ENCODE data around the gene TMEM253.
A peak's percentile ranks its signal among the peaks of the same experiment; 100 is the strongest.

Gene TMEM253

DNA sequence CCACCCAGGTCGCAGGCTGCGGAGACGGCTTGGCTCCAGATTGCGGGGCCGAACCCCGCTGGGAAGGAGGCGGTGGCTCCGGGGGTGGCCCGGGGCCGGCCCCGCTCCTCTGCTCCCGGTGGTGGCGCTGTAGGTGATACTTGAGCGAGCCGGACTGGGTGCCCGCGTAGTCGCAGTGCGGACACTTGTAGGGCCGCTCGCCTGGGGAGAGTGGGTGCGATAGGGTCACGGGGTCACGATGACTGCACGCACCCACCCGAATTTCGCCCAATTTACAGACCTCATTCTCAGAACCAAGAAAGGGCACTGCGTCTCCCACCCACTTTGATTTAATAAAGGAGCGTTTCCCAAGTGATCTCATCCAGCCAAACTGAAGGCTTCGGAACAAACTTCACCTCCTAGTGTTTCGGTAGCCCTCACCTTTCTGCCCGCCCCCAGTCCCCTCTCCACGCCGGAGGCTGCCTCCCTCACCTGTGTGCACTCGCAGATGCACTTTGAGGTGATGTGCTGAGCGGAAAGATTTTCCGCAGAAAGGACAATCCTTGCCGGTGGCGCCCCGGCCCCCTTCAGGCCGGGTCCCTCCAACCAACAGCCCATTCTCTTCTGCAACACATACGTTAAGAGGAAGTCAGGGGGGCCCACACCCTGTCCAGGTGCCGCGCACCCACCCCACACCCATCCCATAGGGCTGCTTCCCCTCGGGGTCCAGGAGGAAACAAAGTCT, 9.8 kb upstream of the TMEM253 start:
- no peak for FAIRE-seq

DNA sequence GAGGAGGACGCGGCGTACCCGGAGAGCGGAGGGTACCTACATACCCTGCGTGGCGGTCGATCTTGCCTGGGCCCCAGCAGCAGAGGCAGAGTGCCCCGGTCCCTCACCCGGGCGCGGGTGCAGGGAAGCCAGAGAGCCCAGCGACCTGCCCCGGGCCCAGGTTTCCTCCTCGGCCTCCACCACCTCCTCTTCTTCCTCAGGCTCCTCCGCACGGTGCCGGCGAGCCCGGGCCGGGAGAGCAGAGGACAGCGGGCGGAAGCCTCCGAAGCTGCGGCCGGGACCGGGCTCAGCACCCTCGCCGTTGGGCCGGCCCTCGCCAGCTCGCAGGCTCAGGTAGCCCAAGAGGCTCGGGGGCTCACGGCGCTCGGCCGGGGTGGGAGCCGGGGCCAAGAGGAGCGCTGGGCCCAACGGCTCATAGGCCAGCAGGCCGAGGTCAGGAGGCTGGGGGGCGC, 9.0 kb upstream of the TMEM253 start:
- no peak for FAIRE-seq

DNA sequence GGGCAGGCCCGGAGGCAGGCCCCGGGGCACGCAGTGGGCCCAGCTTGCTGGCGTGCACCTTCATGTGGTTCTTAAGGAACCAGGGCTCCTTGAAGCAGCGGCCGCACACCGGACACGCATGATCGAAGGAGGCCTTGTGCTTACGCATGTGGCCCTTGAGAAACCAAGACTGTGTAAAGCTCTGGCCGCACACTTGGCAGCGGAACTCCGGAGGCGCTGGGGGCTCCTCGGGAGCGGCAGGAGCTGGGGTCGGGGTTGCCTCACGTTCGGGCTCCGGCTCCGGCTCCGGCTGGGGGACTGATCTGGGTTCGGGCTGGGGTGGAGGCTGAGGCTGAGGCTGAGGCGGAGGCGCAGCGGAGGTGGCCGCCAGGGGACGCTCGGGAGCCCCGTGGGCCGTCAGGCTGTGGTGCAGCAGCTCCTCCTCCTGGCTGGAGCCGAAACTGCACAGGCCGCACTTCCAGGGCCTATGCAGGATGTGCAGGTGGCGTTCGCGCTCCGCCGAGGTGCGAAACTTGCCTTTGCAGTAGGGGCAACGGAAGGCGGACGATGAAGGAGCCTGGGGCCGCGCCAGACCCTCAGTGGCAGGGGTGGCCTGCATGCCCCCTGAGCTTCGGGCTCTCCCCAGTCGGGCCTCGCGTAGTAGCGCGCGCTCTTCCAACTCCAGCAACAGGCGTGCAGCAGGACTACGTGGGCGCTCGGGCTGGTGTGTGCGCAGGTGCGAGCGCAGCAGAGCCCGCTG, 8.4 kb upstream of the TMEM253 start:
- no peak for FAIRE-seq

DNA sequence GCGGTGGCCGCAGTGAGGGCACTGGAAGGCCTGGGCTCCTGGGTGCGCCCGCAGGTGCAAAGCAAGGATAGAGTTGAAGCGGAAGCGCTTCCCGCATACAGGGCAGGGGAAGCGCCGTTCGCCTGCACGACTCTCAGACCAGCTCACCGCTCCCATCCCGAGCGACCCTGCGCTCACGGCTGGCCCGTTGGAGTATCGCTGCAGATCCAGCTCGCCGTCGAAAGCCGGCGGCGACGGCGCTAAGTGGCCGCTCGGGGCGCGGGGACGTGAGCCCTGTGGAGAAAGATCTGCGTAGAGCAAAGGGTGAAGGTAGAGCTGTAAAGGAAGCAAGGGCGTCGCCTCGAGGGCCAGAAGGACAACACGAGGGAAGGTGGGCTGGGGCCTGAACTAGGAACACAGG, 7.8 kb upstream of the TMEM253 start:
- no peak for FAIRE-seq

DNA sequence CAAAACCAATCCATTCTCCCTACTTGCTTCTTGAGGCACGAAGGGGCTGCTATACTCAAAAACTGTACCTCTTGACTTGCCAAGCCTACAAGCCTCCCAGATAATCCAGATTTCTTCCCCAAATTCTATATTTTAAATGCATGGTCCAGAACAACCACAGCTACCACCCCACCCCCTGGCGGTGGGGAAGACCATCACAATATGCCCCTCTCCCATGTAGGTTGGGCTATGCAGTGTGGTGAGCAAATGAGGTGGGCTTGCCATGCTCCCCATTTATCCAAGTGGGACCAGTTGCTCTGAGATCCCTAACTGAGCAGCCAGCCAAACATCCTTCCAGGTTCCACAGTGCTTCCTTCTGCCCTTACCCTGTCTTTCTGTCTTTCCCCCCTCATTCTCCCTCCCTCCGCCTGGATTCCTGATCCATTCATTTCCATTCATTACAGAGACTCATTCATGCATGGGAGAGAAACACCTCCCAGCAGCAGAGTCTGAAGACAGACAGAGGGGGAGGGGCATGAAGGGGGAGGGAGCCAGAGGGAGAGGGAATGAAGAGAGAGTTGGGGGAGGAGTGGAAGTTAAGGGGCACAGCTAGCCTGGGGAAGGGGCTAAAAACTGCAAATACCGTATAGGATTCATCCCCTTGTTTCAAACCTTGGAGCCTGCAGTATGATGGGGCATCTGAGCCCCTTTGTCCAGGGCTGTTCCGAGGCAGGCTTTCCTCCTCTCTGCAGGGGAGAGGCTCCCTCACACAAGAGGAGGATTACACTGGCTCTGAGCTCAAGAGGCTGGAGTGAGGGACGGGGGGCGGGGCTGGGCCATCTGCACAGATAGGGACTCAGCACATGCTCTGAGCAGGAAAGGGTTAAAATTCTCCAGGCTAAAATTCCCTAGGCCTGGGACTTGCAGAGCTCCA, 6.8 kb upstream of the TMEM253 start:
- no peak for FAIRE-seq

DNA sequence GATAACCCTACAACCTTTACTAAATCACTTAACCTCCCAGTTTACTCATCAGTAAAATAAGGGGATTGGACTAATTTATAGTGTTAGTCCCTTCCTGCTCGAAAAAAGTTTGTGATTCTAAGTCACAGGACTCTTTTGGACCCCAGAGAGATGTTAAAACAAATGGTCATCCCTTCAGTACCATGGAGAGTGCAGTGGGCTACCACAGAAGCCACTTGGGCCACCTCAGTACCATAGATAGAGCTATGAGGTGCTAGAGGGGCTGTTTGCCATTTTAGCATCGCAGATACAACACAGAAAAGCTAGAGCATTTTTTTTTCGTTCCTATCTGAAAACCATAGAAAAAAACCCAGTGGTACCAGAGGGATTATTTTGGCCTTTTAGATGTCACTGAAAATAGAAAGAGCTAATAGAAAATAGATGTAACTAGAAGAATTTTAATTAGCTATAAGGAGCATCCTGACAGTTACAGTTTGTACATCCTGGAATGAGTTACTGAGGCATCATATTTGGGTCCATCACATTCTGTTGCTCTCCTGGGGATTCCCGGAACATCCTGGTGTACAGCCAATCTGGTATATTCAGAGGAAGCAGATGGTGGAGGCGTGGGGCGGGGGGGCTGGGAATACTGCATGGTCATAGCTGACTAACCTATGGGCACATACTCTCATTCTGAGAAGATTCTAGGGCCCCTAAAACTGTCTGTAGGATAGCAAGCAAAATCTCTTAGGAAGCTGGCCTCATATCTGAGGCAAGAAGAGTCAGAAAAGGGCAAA, 5.2 kb upstream of the TMEM253 start:
- no peak for FAIRE-seq

DNA sequence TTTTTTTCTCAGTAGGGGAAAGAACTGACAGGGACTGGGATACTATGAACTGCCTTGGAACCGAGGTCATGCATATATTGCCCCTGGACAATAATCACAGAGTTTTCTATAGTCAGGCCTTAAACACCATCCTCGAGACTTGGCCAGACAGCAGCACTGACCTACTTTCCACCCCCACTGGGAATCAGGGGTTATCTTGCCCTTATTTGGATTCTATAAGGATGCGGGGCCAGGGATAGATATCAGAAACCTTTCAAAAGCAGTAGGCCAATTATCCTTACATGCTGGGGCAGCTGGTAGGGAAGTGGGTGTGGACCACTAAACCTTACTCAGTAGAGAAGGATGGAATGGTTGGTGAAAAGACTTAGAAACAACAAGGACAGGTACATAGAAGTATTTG, 4.4 kb upstream of the TMEM253 start:
- FAIRE-seq: no peak

DNA sequence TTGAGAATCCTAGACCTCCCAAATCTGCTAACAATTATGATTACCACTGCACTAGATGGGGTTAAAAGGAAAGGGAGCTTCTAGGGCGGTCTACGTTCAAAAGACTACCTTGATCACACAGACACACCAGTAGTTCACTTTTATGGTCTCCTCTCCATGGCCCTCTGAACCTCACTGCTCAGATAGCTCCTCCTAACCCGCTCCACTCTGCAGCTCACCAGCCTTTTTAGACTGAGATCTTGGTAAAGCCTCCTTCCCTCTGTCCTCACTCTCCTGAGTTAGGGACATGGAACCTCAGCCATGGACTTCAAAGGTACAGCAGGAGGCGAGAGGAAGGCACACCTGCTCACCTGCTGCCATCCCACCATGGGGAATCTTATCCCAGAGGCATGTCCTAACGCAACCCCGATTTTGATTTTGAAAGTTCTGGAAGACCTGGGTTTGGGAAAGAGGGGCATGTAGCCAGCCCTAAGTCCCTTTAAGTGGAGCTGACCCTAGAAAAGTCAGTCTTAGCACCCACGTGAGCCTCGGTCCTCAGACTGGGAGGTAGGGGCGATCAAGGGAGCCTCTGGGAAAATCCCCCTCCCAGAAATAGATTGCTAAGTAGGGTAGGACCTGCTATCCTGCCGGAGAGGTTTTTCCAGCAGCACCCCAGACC, 3.8 kb upstream of the TMEM253 start:
- FAIRE-seq: no peak

DNA sequence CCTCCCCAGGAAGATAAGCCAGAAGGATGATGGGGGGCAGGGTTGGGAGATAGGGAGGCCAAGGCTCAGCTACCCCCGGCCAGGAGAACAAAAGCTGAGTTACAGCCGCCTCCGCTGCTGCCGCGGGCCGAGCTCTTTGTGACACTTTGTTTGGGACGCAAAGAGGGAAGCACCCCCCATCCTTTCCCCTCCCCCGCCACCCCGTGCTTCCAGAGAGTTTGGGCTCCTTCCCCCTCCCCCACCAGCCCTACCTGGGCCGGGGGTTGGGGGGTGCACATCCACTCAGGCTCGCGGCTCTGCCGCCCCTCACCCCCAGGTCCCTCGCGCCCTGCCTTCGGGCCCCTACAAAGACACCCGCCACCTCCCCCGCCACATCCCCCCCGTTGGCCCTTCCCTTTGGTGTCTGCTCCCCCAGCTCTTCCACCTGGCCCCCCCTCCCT, 3.2 kb upstream of the TMEM253 start:
- FAIRE-seq: no peak

DNA sequence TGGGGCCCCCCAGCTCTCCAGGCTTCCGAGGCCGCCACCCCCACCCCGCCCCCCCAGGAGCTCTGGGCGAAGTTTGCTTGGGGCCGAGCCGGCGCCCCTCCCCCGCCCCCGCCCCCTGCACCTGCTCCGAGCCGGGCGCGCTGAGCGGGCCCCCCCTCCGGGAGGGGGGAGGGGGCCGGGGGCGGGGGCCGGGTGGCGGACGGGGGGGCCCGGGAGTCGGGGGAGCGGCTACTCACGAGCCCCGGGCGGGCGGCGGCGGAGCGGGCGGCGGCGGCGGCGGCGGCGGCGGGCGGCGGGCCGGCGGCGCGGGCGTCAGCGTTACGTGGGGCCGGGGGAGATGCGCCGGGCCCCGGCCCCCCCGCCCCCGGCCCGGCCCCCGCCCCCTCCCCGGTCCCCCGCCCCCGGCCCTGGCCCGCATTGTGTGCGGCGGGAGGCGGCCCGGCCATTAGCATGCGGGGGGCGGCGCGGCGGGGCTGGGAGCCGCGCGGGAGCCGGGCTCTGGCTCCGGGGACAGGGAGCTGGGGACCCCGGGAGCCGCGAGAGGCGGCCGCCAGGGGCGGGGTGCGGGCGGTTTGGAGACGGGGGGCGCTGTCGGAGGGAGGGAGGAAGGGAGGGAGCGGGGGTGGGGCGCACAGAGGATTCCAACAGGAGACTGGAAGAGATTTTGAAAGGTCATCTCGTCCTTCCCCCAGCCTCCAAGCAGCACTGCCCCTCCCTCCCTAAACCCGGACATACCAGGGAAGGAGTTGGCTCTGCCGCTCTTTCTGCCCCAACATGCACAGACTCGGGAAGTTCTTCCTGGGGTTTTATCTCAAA, 2.6 kb upstream of the TMEM253 start, which contains the start of gene ZNF219:
Gene ZNF219, minus strand, starts transcription at position 580 of the 816 bp plus-strand sequence. CDS start 5,064 bp downstream, outside the sequence.
- FAIRE-seq: no peak

DNA sequence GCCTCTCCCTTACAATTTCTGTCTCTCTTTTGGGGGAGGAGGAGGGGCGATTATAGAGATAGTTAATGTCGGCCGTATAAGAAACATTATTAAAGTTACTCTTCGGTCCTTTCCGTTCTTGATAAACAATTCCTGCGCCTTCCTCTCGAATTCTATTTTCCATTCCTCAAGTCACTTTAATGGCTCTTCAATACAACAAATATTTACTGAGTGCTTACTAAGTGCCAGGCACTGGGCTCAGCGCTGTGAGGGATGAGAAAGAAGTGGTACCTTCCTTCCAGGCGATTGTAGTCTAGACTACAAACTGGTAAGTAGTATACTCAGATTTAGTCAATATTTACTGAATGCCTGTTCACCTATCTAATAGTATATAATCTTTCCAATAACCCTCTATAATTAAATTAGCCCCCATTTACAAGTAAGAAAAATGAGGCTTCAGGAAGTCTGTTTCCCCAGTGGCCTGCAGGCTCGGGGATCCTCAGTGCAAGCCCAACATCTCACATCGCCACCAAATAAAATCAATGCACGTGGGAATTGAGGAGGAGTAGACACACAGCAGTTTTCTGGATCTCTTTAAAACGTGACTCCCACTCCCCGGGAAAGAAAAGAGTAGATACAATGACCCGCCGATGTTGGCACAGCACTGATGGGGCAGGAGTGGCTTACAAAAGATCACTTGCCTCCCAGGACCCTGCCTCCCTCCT, 1.8 kb upstream of the TMEM253 start:
- FAIRE-seq: no peak

DNA sequence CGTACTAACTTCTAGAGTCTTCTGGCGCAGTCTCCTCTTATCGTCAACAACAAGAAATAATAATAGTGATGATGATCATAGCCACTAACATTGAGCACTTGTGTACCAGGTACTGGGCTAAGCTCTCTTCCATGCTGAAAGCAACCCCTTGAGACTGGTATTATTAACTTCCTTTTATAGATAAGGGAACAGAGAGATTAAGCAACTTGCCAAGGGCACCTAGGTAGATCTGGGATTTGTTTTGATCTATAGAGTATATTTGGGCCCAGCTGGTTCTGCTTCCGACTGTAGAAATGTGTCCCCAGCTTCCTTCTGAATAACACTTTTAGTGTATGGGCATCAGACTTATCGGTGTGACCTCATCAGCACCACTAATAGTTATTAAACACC, 1.3 kb upstream of the TMEM253 start:
- FAIRE-seq: no peak

DNA sequence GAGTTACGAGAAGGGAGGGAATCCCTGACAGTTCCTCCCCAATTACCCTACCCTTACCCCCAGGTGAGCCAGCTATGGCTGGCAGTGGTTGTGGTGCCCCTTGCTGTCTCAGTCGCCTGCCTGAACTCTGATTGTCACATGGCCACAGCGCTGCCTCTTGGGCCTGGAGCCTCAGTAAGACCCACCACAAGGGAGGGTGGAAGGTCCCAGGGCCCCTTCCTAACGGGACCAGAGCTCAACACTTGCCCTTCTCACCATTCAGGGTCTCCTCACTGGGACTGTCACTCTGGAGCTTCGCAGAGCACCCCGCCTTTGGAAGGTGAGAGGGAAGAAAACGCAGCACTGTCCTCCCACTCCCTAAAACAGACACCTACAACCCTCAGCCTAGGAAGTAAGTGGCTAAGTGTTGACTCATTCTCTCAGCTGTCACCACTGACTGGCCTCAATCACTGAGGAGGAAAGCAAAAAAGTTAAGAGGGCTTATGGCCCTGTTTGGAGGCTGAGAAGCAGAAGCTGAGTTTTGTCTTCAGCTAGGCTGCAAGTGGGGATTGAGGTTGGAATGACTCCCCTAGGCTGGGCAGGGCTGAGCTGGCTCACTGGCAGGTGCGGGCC, 1.0 kb downstream of the TMEM253 start:
- no peak for FAIRE-seq

DNA sequence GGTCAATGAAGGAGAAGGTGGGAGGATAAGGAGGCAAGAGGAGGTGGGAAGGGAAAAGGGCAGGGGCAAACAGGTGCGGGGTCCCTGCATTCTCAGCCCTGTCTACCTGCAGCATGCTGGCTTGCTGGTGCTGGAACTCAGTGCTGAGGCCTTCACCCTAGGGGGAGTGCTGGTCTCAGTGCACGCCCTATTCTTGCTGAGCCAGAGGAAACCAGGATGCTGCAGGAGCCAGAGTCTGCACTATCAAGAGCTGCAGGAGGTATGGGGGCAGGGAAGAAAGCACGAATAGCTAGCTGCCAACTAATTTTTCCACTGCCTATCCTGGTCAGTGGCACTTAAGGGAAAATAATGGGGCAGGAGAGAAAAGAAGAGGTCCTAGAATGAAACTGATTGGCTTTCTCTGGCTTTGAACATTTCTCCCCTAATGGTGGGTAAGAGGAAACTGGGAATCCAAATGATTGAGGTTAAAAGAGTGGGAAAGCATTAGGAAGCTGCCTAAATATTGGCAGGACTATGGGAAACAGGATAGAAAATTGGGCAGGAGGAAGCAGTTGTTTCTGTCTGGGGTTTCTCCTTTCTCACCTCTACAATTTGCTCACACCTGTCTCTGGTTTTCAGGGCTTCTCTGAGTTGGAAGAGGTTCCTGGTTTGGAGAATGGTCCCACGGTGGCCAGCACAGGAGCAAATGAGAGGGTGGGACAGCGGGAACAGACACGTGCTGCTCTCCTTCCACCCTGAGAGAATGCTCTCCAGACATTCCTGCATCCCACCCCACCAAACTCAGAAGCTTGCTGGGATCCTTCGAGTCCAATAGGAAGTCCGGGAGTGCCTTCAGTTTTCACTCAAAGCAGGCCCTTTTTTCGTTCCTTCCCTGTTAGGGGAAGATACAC, 1.9 kb downstream of the TMEM253 start:
- no peak for FAIRE-seq

DNA sequence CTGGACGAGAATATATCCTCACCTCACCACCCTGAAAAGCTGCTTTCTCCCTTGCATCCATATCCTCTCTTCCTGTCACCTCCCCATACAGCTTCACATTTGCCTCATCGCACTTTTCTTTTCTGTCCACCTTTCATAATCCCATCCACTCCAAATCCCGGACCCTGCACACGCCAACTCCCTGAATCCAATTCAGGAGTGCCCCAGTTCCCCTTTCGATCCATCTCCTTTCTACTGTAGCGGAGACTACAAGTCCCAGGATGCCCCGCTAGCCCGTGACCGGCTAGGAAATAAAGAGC, 2.5 kb downstream of the TMEM253 start:
- FAIRE-seq: peak; percentile 28

DNA sequence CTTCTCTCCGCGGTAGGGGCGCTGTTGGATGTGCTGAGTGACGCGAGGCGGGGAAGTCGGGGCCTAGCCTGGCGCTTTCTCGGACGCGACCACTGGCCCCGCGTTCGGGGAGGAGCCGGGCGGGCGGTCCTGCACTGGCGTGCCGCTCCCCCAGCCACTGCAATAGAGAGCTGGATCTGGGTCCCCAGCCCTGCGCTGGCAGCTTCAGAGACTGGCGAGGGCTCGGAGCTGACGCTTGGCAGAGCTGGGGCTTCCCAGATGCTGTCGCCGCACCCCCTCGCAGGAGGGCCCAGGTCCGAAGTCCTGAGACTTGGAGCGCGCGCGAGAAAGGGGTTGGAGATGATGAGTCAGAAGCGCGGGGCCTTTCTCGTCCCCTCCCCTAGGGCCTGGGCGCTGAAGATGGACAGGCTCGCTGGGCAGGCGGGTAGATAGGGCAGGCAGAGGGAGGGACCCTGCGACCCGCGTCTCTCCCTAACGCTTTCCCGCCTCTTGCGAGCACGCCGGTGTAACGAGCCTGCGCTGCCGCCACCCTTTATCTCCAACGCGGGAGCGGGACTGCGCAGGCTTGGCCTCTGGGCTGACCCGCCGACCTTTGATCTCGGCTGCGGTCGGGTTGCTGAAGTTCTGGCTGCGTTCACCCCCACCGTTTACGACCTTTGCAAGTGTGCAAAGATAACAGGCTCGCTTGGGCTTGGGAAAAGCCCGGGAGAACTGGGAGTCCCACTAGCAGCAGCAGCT, 3.0 kb downstream of the TMEM253 start:
- no peak for FAIRE-seq

DNA sequence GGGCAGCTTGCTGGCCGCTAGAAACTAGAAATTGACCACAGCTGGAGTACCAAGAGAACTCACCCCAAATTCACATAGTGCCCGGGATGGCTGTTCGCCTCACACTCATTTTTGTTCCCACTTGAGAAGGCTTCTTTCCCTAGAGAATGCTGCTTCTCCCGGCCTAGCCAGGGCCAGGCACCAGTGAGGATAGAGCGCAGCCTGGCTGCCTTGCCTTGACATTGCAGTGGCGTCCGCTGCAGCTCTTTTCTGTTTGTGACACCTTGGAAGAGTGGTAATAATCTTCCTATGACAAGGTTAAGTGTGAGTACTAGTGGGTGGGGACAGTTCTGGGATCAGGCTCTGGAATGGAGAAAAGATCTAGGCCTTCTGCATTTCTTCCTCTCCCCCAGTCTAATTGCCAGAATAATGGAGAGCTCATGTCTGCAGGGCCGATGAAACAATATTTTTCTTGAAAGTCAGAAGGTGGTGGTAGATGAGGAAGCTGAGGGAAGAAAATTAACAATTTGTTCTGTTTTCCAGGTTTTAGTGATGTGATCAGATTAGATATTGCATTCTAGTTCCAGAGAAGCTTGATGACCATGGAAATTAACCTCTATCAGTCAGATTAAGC, 3.7 kb downstream of the TMEM253 start:
- no peak for FAIRE-seq

DNA sequence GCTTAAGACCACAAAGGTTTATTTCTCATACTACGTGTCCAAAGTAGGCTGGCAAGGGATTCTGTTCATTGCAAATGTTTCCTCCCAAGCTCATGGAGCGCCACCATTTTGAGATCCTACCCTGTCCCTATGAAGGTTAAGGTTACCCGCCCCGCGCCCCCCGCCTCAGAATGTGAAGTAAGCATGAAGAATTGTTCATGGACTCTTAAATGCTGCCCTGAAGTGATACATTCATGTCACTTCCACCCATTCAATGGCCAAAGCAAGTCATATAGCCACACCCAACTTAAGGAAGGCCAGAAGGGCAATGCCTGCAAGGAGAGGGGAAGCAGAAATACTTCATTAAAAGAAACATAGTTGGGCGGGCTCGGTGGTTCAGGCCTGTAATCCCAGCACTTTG, 4.2 kb downstream of the TMEM253 start:
- no peak for FAIRE-seq

Measured in G401.6 (cell line).